Stimulated activated CD4-positive, alpha-beta T cell treated with anti-CD3 and anti-CD28 coated beads, Interleukin-12 subunit alpha, Interleukin-12 subunit beta, amount 100 ng/mL, for 4 hours (primary cell): Measurements from ENCODE around the gene LIFR.
"Not testable (repeated sequence)": the region's sequence is repeated elsewhere in the genome, so short reads cannot be mapped to it uniquely, and the experiment has no call there.

Source experiments
- DNase-seq: peaks from one replicate; pipeline ENCODE4 v3.0.0-alpha.2; 2020

The LIFR gene

GRCh38 chr5:38556599-38557307, at the start of gene LIFR:
Gene LIFR, minus strand, starts transcription at chr5:38556646. Its CDS starts 25,999 bp downstream, at chr5:38530647.
- peak; percentile 51 for DNase-seq

- no peak for DNase-seq
These were observed 49.2 kb upstream of the LIFR start for GRCh38 chr5:38605610-38606009.

GRCh38 chr5:38603691-38604090, 47.2 kb upstream of the LIFR start:
- no peak for DNase-seq

- no peak for DNase-seq
These were observed 46.2 kb upstream of the LIFR start for GRCh38 chr5:38602641-38603040.

GRCh38 chr5:38601863-38602298, 45.4 kb upstream of the LIFR start:
- DNase-seq = no peak

- DNase-seq = no peak
These were observed 44.9 kb upstream of the LIFR start for GRCh38 chr5:38601133-38601862.

GRCh38 chr5:38600329-38601045, 44.0 kb upstream of the LIFR start:
- no peak for DNase-seq

GRCh38 chr5:38599751-38600150, 43.3 kb upstream of the LIFR start:
- not testable (repeated sequence) for DNase-seq

- DNase-seq = no peak
These were observed 42.7 kb upstream of the LIFR start for GRCh38 chr5:38598994-38599617.

- DNase-seq = no peak
These were observed 42.0 kb upstream of the LIFR start for GRCh38 chr5:38598296-38598993.

- no peak for DNase-seq
These were observed 40.5 kb upstream of the LIFR start for GRCh38 chr5:38596981-38597380.

GRCh38 chr5:38595132-38595745, 38.8 kb upstream of the LIFR start:
- DNase-seq = no peak

GRCh38 chr5:38593959-38594358, 37.5 kb upstream of the LIFR start:
- no peak for DNase-seq

- no peak for DNase-seq
These were observed 35.0 kb upstream of the LIFR start for GRCh38 chr5:38591523-38591849.

- no peak for DNase-seq
These were observed 34.5 kb upstream of the LIFR start for GRCh38 chr5:38590838-38591522.

- no peak for DNase-seq
These were observed 33.2 kb upstream of the LIFR start for GRCh38 chr5:38589629-38590028.

GRCh38 chr5:38585816-38586215, 29.4 kb upstream of the LIFR start:
- DNase-seq = no peak

GRCh38 chr5:38583500-38583899, 27.1 kb upstream of the LIFR start:
- DNase-seq = no peak

- DNase-seq = no peak
These were observed 26.5 kb upstream of the LIFR start for GRCh38 chr5:38582975-38583319.

GRCh38 chr5:38582293-38582974, 26.0 kb upstream of the LIFR start:
- DNase-seq = no peak

- DNase-seq = no peak
These were observed 25.2 kb upstream of the LIFR start for GRCh38 chr5:38581597-38581996.
